HFFc6 (cell line): ENCODE results near the gene CCSER1. TPM values are rescaled to one million over a fixed set of nuclear protein-coding genes. Genes with fewer than 3 reads are reported as not detected.

Experiments used
- DNase-seq: peaks from one replicate; pipeline ENCODE4 v3.0.0-alpha.2; 2018
- H3K27ac Mint-ChIP-seq: 2 replicates; pipeline ENCODE4 v1.8.0; 2020; ENCODE audit warnings: mild to moderate bottlenecking, mixed read lengths
- H3K27me3 Mint-ChIP-seq: 2 replicates; pipeline ENCODE4 v1.8.0; 2021; ENCODE audit warnings: mild to moderate bottlenecking, moderate library complexity, mixed read lengths; ENCODE audit not compliant: insufficient read depth
- H3K36me3 Mint-ChIP-seq: 2 replicates; pipeline ENCODE4 v1.8.0; 2021; ENCODE audit warnings: low read depth, mixed read lengths
- H3K4me1 Mint-ChIP-seq: 2 replicates; pipeline ENCODE4 v1.8.0; 2020; ENCODE audit warnings: low read depth, mixed read lengths
- H3K4me3 Mint-ChIP-seq: 2 replicates; pipeline ENCODE4 v1.8.0; 2020; ENCODE audit warnings: mild to moderate bottlenecking, moderate library complexity, mixed read lengths
- H3K9me3 Mint-ChIP-seq: 2 replicates; pipeline ENCODE4 v1.8.0; 2020; ENCODE audit warnings: mild to moderate bottlenecking, mixed read lengths
- total RNA-seq, 6 experiments: library from RNA; stranded (reverse); fragmentation: NEBNext Ultra II Directional; extraction: Animal tissue kit (Norgen Biotek cat#: 25700); gene quantifications; 2 replicates in 1 of 6; 3 replicates in 5 of 6; pipeline ENCODE4 v1.2.3, GENCODE V29; 2021
- TF ChIP-seq, protein P1 (sequence below): fragments of 200-600 bp; sonication (generic); IDR thresholded peaks from 2 replicates; pipeline ENCODE4 v1.5.0; 2021; ENCODE audit warnings: antibody characterized with exemption, mild to moderate bottlenecking

The CCSER1 gene
- total RNA-seq, 6 experiments from 2014 or later, result not detected

DNA sequence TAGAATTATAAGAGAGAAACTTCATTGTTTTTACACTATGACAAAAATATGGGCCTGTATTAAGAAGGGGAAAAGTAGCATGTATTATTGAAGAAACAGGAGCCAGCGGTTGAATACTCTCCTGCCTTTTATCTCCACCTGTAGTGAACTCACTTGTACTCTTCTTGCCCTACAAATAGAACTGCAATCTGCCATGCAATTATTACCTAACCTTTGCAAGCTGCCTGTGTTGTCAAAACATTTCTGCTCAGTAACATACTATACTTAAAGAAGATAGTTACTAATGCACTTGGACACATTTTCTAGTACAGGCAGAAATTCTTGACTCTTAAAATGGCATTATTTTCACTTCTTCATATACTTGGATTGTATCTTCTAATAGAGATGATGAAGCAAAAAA, 1358.2 kb downstream of the CCSER1 start:
- Mint-ChIP-seq H3K4me3 (no peak overlapping the region), H3K27ac (no peak overlapping the region), H3K4me1 (no peaks in the 10 kb centered on the region), H3K36me3 (no peaks in the 10 kb centered on the region), H3K27me3 (no peaks in the 10 kb centered on the region), H3K9me3 (peaks cover 35% of the 10 kb centered on the region)
- DNase-seq, result no peak
- TF ChIP-seq, protein P1, sequence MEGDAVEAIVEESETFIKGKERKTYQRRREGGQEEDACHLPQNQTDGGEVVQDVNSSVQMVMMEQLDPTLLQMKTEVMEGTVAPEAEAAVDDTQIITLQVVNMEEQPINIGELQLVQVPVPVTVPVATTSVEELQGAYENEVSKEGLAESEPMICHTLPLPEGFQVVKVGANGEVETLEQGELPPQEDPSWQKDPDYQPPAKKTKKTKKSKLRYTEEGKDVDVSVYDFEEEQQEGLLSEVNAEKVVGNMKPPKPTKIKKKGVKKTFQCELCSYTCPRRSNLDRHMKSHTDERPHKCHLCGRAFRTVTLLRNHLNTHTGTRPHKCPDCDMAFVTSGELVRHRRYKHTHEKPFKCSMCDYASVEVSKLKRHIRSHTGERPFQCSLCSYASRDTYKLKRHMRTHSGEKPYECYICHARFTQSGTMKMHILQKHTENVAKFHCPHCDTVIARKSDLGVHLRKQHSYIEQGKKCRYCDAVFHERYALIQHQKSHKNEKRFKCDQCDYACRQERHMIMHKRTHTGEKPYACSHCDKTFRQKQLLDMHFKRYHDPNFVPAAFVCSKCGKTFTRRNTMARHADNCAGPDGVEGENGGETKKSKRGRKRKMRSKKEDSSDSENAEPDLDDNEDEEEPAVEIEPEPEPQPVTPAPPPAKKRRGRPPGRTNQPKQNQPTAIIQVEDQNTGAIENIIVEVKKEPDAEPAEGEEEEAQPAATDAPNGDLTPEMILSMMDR, result no peak

DNA sequence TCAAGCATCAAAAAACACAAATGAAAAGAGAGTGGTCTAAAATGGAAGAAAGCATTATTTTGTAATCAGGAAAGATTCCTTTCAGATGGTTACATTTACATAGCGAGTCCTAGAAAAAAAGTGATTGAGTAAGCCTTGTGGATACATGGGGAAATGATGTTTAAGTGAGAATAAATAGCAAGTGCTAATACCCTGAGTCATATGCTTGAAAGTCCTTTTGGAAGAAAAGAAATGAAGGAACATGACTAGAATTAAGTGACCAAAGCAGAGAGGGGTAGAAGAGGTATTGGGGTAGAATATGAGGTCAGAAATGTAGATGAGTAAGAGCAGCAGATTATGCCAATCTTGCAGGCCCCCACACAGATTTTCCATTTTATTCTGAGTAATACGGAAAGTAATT, 1361.8 kb downstream of the CCSER1 start:
- Mint-ChIP-seq H3K27ac (no peak overlapping the region), H3K9me3 (peaks cover 32% of the 10 kb centered on the region), H3K36me3 (no peaks in the 10 kb centered on the region), H3K4me1 (no peaks in the 10 kb centered on the region), H3K4me3 (no peak overlapping the region), H3K27me3 (no peaks in the 10 kb centered on the region)
- TF ChIP-seq, protein P1, result 0 out of 2 replicates have a peak, but pooled peaks have one; percentile 1
- no peak for DNase-seq

DNA sequence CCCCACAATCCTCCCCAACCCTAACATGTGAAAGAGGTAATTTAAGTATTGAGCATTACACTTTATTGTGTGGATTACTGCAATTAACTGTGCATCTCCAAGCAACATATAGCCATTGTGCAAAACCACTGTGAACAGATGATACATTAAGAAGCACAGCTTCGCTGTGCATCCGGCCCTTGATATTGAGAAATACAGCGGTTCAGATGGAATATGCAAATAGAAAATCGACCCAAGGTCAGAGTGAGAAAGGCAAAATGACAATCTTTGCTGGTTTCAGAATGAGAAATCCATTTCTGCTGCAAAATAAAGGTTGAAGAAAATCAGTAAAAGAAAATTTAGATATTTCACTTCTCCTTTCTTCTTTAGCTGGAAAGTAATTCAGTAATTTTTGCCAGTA, 1370.7 kb downstream of the CCSER1 start:
- H3K36me3 Mint-ChIP-seq, result no peaks in the 10 kb centered on the region
- TF ChIP-seq, protein P1, result no peak
- H3K4me1 Mint-ChIP-seq, result no peaks in the 10 kb centered on the region
- H3K27me3 Mint-ChIP-seq, result no peaks in the 10 kb centered on the region
- no peak for DNase-seq
- H3K27ac Mint-ChIP-seq, result no peak overlapping the region
- H3K4me3 Mint-ChIP-seq, result no peak overlapping the region
- peaks cover 5% of the 10 kb centered on the region; the same call in 1 of the 2 replicates for H3K9me3 Mint-ChIP-seq

DNA sequence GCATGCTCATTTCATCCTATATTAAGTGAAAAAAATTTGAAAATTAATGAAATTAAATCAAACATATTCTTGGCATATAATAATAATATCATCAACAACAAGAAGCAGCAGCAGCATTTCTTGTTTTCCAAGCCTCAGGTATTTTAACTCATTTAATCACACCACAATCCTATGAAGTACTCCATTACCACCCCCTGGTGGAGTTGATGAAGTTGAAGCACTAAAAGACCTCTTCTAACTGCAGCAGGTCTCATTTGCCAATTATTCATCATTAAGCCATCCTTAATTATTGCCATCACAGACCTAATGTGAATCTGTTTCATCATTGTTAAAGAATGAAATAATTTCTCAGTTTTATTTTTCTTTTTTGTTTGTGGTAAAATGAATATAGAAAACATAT, 1375.2 kb downstream of the CCSER1 start:
- no peak for DNase-seq
- Mint-ChIP-seq H3K4me3 (no peak overlapping the region), H3K36me3 (no peaks in the 10 kb centered on the region), H3K27me3 (no peaks in the 10 kb centered on the region), H3K27ac (no peak overlapping the region), H3K4me1 (no peaks in the 10 kb centered on the region), H3K9me3 (peaks cover 9% of the 10 kb centered on the region)
- TF ChIP-seq, protein P1, result no peak

- TF ChIP-seq, protein P1, result no peak
- H3K27me3 Mint-ChIP-seq, result no peaks in the 10 kb centered on the region
- H3K4me3 Mint-ChIP-seq, result no peak overlapping the region
- H3K36me3 Mint-ChIP-seq, result no peaks in the 10 kb centered on the region
- no peak overlapping the region for H3K27ac Mint-ChIP-seq
- H3K9me3 Mint-ChIP-seq, result peaks cover 56% of the 10 kb centered on the region
- H3K4me1 Mint-ChIP-seq, result no peaks in the 10 kb centered on the region
- DNase-seq, result no peak
These were observed 1386.1 kb downstream of the CCSER1 start for GRCh38 chr4:91513326-91513725.

DNA sequence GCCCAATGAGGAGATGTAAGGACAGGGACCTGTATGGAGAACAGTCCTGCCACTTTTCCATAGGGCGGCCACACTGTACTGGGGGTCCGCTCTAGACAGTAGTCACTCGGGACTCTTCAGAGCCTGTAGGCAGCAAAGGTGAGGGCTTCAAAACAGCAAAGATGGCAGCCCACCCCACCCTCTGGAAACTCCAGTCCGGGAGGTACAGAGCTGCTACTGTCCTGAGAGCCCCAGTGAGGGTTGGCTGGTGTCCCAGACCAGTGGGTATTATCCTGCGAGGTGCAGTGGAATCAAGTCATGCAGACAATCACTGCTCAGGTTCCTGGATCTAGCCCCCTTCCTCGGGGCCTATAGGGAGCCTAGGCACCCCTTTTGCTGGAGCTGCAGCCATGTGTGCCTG, 1392.0 kb downstream of the CCSER1 start:
- TF ChIP-seq, protein P1, result no peak
- no peaks in the 10 kb centered on the region for H3K36me3 Mint-ChIP-seq
- H3K4me1 Mint-ChIP-seq, result no peaks in the 10 kb centered on the region
- no peak for DNase-seq
- no peaks in the 10 kb centered on the region for H3K27me3 Mint-ChIP-seq
- H3K27ac Mint-ChIP-seq, result no peak overlapping the region
- no peak overlapping the region for H3K4me3 Mint-ChIP-seq
- H3K9me3 Mint-ChIP-seq, result peaks cover 57% of the 10 kb centered on the region
